Left lobe of liver (tissue), 2 donors: ENCODE measurements around the gene ZNF581. TPM values are rescaled to one million over a fixed set of nuclear protein-coding genes. Genes with fewer than 3 reads are reported as not detected.

ENCODE experiments used
- ATAC-seq: fragments of 200-7000 bp; cut with Tn5 transposase; one replicate; pipeline ENCODE4 v1.9.1; 2020; ENCODE audit warnings: mild to moderate bottlenecking, moderate library complexity
- DNase-seq: peaks from one replicate; pipeline ENCODE4 v3.0.0-alpha.2; 2020; ENCODE audit warnings: low spot score
- total RNA-seq: library from RNA; stranded (reverse); gene quantifications from one replicate; pipeline ENCODE4 v1.2.1, GENCODE V29; 2021
- donor health status: DM: no; HTN: no; CAD: no; lungs with moderate emphysema.
- donor health status: DM: no; HTN: yes; CAD: no.

The ZNF581 gene
- total RNA-seq, 1 donor from 2014 or later: 6.1 TPM

- ATAC-seq (no peak), DNase-seq (no peak)
These were observed 32.0 kb upstream of the ZNF581 start for GRCh38 chr19:55611300-55611982.

DNA sequence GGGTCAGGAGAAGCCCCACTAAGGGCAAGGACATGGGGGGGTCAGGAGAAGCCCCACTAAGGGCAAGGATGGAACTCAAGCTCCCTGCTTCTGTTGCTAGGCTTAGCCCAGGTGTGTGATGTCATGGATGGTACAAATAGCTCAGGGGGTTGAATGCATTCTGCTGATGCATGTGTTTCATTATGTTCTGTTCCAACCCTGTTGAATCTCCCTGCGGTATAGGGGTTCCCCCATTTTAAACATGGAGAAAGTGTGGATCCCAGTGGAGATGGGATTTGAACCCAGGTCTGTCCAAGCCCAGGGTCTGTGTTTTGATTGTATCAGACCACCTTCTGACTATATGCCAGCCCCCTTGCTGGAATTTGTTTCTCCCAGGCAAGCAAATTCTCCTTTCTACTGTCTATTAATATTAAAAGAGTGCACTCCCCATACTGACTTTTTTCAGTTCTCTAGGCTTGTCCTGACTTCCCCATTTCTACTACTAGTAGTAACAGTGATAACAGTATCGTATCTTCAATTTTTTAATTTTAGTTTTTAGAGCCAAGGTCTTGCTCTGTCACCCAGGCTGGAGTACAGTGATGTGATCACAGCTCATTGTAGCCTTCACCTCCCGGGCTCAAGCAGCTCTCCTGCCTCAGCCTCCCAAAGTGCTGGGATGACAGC, 31.3 kb upstream of the ZNF581 start:
- DNase-seq: no peak

DNA sequence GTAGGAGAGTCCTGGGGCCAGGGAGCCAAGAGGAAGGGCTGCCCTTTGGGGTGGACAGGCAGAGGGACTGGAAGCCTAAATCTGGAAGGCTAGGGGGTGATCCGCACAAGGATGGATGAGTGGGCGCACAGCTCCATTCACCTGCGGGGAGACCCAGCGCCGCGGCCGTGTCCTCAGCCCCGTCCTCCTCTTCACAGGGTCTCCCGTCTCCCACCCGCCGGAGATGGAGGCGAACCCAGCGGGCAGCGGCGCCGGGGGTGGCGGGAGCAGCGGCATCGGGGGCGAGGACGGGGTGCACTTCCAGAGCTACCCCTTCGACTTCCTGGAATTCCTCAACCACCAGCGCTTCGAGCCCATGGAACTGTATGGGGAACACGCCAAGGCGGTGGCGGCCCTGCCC, 30.1 kb upstream of the ZNF581 start:
- DNase-seq (no peak), ATAC-seq (no peak)

More for the DNA sequence above, 31.3 kb upstream of the ZNF581 start:
- ATAC-seq: no peak

DNA sequence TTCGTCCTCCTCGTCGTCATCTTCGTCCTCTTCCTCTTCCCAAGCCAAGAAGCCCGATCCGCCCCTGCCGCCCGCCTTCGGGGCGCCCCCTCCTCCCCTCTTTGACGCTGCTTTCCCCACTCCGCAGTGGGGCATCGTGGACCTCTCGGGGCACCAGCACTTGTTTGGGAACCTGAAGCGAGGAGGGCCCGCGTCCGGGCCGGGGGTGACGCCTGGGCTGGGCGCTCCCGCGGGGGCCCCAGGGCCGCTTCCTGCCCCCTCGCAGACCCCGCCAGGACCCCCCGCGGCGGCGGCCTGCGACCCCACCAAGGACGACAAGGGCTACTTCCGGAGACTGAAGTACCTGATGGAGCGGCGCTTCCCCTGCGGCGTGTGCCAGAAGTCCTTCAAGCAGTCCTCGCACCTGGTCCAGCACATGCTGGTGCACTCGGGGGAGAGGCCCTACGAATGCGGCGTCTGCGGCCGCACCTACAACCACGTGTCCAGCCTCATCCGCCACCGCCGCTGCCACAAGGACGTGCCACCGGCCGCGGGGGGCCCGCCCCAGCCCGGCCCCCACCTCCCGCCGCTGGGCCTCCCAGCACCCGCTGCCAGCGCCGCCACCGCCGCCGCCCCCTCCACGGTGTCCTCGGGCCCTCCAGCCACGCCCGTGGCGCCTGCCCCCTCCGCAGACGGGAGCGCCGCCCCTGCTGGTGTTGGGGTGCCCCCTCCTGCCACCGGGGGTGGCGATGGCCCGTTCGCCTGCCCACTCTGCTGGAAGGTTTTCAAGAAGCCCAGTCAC, 29.3 kb upstream of the ZNF581 start:
- no peak for DNase-seq
- ATAC-seq: no peak

- no peak for DNase-seq
- no peak for ATAC-seq
These were observed 28.5 kb upstream of the ZNF581 start for GRCh38 chr19:55614711-55615542.

DNA sequence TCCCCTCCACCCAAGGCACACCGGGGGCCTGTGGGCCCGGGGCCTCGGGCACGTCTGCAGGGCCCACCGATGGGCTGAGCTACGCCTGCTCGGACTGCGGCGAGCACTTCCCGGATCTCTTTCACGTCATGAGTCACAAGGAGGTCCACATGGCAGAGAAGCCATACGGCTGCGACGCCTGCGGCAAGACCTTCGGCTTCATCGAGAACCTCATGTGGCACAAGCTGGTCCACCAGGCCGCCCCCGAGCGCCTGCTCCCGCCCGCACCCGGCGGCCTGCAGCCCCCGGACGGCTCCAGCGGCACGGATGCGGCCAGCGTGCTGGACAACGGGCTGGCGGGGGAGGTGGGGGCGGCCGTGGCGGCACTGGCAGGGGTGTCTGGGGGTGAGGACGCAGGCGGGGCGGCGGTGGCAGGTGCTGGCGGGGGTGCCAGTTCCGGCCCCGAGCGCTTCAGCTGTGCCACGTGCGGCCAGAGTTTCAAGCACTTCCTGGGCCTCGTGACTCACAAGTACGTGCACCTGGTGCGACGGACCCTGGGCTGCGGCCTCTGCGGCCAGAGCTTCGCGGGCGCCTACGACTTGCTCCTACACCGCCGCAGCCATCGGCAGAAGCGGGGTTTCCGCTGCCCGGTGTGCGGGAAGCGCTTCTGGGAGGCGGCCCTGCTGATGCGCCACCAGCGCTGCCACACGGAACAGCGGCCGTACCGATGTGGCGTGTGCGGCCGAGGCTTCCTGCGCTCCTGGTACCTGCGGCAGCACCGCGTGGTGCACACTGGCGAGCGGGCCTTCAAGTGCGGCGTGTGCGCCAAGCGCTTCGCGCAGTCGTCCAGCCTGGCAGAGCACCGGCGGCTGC, 27.7 kb upstream of the ZNF581 start:
- no peak for ATAC-seq
- no peak for DNase-seq

GRCh38 chr19:55616395-55616875, 27.0 kb upstream of the ZNF581 start:
- ATAC-seq (no peak), DNase-seq (no peak)

DNA sequence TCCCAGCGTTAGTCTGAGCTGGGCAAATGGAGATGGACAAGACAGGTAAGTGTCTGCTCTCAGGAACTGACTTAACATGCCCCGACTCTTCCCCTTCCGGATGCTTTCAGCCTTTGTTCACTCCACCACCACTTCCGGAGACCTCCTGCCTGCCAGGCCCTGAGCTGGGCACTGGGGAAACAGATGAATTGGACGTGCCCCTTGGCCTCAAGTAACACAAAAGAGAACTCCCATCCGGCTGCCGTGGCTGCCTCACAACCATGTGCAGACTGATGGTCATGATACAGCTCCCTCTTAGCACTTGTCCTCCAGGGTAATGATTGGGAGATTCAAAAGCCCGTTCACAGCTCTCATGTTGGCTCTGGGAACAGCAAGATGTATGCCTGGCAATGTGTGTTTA, 26.0 kb upstream of the ZNF581 start:
- ATAC-seq (no peak), DNase-seq (no peak)

- ATAC-seq: no peak
- no peak for DNase-seq
These were observed 25.0 kb upstream of the ZNF581 start for GRCh38 chr19:55618426-55618825.

- no peak for ATAC-seq
- no peak for DNase-seq
These were observed 24.2 kb upstream of the ZNF581 start for GRCh38 chr19:55619286-55619685.

DNA sequence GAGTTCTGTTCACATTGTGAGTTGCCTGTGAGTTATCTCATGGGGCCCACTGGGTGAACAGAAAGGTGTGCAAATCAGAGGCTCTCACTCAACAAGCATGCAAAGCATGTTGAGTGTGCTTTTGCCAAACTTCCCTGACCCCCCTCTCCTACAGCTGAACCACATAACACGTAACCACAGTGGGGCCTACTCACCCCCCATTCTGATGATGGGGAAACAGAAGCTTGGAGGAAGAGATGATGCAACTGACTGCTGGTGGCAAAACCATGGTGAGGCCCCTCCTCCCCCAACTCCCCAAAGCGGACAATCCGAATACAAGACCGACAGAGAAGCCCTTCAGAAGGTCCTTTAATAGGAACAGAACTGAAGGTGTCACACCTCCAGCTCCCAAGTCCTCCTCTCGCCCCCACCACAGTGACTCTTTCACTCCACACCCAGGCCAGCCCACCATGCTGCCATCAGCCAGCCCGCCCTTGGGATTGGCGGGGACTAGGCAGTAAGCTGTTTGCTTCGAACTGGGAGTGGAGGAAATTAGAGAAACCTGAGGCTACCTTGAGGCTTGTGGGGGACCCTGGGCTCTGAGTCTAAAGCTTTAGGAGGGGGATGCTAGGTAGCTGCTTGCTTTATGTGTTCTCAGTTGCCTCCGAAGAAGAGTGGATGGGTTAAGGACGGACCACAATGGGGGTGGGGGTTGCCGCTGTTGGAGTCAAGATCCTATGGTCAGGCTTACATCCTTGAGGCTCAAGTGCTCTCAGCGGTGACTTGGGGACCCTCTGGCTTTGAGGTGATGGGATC, 22.8 kb upstream of the ZNF581 start:
- no peak for ATAC-seq

GRCh38 chr19:55621205-55621672, 22.2 kb upstream of the ZNF581 start:
- ATAC-seq: no peak
- DNase-seq: no peak

More for the DNA sequence above, 22.8 kb upstream of the ZNF581 start:
- DNase-seq: no peak

GRCh38 chr19:55621673-55622231, 21.7 kb upstream of the ZNF581 start:
- no peak for ATAC-seq

GRCh38 chr19:55622242-55622969, 21.0 kb upstream of the ZNF581 start:
- no peak for ATAC-seq
- DNase-seq: no peak

More at GRCh38 chr19:55621673-55622231, 21.7 kb upstream of the ZNF581 start:
- no peak for DNase-seq

- ATAC-seq: no peak
- DNase-seq: no peak
These were observed 20.3 kb upstream of the ZNF581 start for GRCh38 chr19:55623130-55623529.

GRCh38 chr19:55623561-55623960, 19.9 kb upstream of the ZNF581 start:
- no peak for DNase-seq
- no peak for ATAC-seq

DNA sequence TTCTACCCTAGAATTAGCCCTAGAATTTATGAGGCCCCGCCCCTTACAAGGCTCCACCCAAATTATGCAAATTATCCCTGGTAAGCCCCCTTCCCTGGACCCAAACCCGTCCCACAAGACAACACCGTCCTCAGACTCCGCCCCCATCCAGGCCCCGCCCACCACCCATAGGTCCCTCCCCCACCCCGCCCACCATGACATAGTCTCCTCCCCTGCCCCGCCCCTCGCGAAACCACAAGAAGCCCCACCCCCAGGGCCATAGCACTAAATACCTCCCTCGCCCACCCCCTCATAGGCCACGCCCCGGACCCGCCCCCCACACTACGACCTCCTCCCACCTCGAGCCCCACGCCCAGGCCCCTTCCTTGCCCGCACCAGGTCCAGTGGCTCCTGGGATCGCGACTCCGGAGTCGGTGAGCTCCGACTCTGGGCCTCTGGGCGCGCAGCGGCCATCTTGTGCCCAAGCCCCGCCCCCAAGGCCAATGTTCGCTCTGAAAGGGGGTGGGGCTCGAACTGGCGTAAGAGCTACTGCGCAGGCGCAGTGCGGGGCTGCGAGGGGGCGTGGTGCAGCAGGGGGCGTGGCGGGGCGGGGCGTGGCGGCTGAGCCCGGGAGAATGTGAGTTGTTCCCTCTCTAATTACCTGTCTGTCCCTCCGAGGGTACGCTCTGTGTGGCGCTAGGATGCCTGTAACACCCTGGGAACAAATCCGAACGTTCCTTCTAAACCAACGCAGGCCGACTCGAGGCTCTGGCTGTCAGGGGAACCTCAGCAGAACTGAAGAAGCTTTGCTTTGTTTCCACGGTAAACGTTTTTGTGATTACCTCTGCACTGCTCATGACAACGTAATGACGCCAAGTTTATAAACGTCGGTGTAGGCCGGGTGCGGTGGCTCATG, 19.1 kb upstream of the ZNF581 start, which contains the start of gene ZNF784:
TSS of gene ZNF784 (minus strand) at position 458 of the 895 bp plus-strand sequence. CDS start at position 453, 5 bp downstream.
- DNase-seq (peak; percentile 92), ATAC-seq (peak; percentile 93)
